DND-41 (cell line): ENCODE results near the gene AKNA.
A peak's percentile ranks its signal among the peaks of the same experiment; 100 is the strongest.

Source experiments
- ATAC-seq: fragments of 200-7000 bp; cut with Tn5 transposase; 3 replicates; pipeline ENCODE4 v1.9.1; 2021; ENCODE audit warnings: low read depth; ENCODE audit not compliant: insufficient read depth
- DNase-seq: peaks from one replicate; pipeline ENCODE4 v3.0.0-alpha.2; 2020
- H2AFZ ChIP-seq: 2 replicates; pipeline ENCODE4 v1.6.0; 2012; ENCODE audit warnings: low read depth, low read length
- H3K27ac ChIP-seq: 2 replicates; pipeline ENCODE4 v1.5.1; 2012; ENCODE audit warnings: low read length, inconsistent platforms
- H3K27me3 ChIP-seq: fragments of 200-600 bp; sonication (generic); 2 replicates; pipeline ENCODE4 v1.6.0; 2012; ENCODE audit warnings: low read length, mild to moderate bottlenecking, inconsistent platforms; ENCODE audit not compliant: insufficient read depth, poor library complexity
- H3K36me3 ChIP-seq: 2 replicates; pipeline ENCODE4 v1.5.1; 2012; ENCODE audit warnings: low read length, inconsistent platforms; ENCODE audit not compliant: insufficient read depth
- H3K4me1 ChIP-seq: 2 replicates; pipeline ENCODE4 v1.5.1; 2012; ENCODE audit warnings: mild to moderate bottlenecking, low read length; ENCODE audit not compliant: insufficient read depth
- H3K4me2 ChIP-seq: 2 replicates; pipeline ENCODE4 v1.6.0; 2012; ENCODE audit warnings: mild to moderate bottlenecking, moderate library complexity, low read length, inconsistent platforms; ENCODE audit not compliant: insufficient read depth
- H3K4me3 ChIP-seq, 2 experiments: fragments of 200-600 bp in 1 of 2; shearing (Covaris generic) in 1 of 2; 2 replicates each; pipeline ENCODE4 v1.5.1; 2012 to 2016; ENCODE audit warnings: inconsistent platforms in 2 of 2, low read length in 2 of 2, mild to moderate bottlenecking in 2 of 2, low read depth in 1 of 2, moderate library complexity in 1 of 2
- H3K79me2 ChIP-seq: 2 replicates; pipeline ENCODE4 v1.6.0; 2012; ENCODE audit warnings: low read length, inconsistent platforms; ENCODE audit not compliant: insufficient read depth
- H3K9ac ChIP-seq: 2 replicates; pipeline ENCODE4 v1.6.0; 2012; ENCODE audit warnings: low read depth, mild to moderate bottlenecking, inconsistent platforms, low read length, moderate library complexity
- H3K9me3 ChIP-seq: 2 replicates; pipeline ENCODE4 v1.5.1; 2012; ENCODE audit warnings: low read length, moderate library complexity, mild to moderate bottlenecking, inconsistent platforms; ENCODE audit not compliant: insufficient read depth, severe bottlenecking
- H4K20me1 ChIP-seq: 2 replicates; pipeline ENCODE4 v1.6.0; 2012; ENCODE audit warnings: low read length; ENCODE audit not compliant: insufficient read depth
- EZH2 ChIP-seq: IDR thresholded peaks from 3 replicates; pipeline ENCODE4 v1.6.1; 2012; ENCODE audit warnings: borderline replicate concordance, low read depth, mild to moderate bottlenecking, moderate library complexity, low read length, inconsistent platforms; ENCODE audit not compliant: severe bottlenecking
- TF ChIP-seq, protein P1 (sequence below): IDR thresholded peaks from 2 replicates; pipeline ENCODE4 v1.5.1; 2012; ENCODE audit warnings: borderline replicate concordance, low read length, moderate library complexity, mild to moderate bottlenecking; ENCODE audit not compliant: poor library complexity, severe bottlenecking; ENCODE audit errors: extremely low read depth

The AKNA gene

DNA sequence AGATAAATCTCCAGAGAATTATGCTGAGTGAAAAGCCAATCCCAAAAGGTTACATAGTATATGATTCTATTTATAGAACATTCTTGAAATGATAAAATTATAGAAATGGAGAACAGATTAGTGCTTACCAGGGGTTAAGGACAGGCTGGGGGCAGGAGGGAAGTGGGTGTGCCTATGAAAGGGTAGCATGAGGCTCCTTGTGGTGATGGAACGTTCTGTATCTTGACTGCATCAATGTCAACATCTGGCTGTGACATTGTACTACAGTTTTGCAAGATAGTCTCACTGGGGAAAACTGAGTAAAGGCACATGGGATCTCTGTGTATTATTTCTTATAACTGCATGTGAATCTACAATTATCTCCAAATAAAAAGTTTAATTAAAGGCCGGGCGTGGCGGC lies 35.9 kb downstream of the AKNA start:
- Histone ChIP-seq H3K4me2 (no peak overlapping the region), H3K36me3 (peaks cover 85% of the 10 kb centered on the region), H2AFZ (no peak overlapping the region), H3K79me2 (no peaks in the 10 kb centered on the region), H3K9me3 (no peaks in the 10 kb centered on the region), H3K9ac (no peak overlapping the region), H3K27ac (no peak overlapping the region), H4K20me1 (0 out of 2 replicates have a peak, but pooled peaks cover 3% of the 10 kb centered on the region), H3K4me3 (no peak overlapping the region), H3K27me3 (no peaks in the 10 kb centered on the region), H3K4me1 (peaks cover 20% of the 10 kb centered on the region)
- ATAC-seq: no peak
- DNase-seq: no peak
- TF ChIP-seq EZH2: no peak
- TF ChIP-seq, protein P1, sequence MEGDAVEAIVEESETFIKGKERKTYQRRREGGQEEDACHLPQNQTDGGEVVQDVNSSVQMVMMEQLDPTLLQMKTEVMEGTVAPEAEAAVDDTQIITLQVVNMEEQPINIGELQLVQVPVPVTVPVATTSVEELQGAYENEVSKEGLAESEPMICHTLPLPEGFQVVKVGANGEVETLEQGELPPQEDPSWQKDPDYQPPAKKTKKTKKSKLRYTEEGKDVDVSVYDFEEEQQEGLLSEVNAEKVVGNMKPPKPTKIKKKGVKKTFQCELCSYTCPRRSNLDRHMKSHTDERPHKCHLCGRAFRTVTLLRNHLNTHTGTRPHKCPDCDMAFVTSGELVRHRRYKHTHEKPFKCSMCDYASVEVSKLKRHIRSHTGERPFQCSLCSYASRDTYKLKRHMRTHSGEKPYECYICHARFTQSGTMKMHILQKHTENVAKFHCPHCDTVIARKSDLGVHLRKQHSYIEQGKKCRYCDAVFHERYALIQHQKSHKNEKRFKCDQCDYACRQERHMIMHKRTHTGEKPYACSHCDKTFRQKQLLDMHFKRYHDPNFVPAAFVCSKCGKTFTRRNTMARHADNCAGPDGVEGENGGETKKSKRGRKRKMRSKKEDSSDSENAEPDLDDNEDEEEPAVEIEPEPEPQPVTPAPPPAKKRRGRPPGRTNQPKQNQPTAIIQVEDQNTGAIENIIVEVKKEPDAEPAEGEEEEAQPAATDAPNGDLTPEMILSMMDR: no peak

DNA sequence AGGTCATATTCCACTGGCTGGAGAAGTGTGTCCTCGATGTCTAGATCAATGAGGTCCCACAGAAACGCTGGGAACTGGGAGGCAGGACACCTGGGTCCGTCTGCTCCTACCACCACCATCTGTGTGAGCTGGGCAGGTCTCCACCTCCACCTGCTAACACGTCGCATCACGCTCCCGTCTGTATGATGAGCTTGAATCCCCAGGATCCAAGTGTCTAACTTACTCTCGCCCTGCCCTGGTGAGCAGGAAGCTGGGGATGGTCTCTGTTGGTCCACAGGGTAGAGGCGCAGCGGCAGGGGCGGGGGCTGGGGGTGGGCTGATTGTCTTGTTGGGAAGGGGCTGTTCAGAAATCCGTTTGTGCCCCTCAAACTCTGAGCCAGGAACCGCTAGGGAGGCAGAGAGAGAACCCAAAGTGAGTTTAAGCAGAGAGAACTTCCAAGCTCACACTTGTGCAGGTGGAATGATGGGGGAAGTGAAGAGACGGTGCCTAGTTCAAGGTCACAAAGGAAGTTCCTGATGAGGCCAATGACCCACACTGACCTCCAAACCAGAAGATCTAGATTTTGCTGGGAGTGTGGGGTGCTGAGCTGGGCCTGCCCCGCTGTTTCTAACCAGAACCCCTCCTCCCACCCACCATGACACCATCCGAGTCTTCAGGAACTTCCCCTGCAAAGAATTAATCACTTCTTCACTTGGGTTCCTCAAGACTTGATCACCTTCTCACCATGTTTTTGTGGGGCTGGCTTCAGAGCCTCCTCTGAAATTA lies 37.0 kb downstream of the AKNA start:
- H2AFZ ChIP-seq: no peak overlapping the region
- ATAC-seq: no peak
- H3K27me3 ChIP-seq: no peaks in the 10 kb centered on the region
- no peak for DNase-seq
- TF ChIP-seq EZH2: no peak
- TF ChIP-seq, protein P1: no peak
- H3K36me3 ChIP-seq: peaks cover 85% of the 10 kb centered on the region
- no peaks in the 10 kb centered on the region for H3K9me3 ChIP-seq
- peaks cover 20% of the 10 kb centered on the region for H3K4me1 ChIP-seq
- no peak overlapping the region for H3K4me2 ChIP-seq
- H3K27ac ChIP-seq: no peak overlapping the region
- H3K4me3 ChIP-seq: no peak overlapping the region
- H3K79me2 ChIP-seq: no peaks in the 10 kb centered on the region
- 0 out of 2 replicates have a peak, but pooled peaks cover 3% of the 10 kb centered on the region for H4K20me1 ChIP-seq
- no peak overlapping the region for H3K9ac ChIP-seq

DNA sequence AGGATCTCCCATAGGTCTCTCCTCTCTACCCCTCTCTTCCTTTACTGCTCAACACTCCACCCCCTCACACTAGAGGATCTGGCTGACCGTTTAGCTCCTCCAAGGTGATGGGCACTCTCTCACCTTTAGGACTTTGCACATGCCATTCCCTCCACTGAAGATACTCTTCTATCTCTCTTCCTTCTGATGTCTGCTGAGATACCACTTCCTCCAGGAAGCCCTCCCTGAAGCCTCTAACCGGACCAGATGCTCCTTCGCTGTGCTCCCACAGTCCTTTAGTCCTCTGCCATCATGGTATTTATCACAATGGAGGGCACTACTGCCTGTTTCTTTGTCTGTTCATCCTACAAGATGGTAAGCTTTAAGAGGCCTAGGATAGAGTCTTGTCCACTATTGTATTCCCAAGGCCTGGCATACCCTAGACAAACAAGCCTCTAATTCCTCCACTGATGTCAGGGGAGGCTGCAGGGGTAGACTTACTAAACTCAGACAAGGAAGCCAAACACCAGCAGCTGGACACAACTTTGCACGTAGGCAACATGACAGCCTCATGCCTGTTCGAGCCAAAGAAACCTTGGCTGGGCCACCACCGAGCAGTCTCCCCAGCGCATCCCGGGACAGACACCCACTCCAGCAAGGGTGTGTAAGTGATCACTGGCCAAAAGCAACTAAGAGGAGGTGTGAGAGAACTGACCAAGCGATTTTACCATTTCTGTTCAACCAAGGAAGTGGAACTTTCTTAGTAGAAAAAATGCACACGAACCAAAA lies 37.9 kb downstream of the AKNA start:
- no peak for DNase-seq
- Histone ChIP-seq H3K27me3 (no peaks in the 10 kb centered on the region), H2AFZ (no peak overlapping the region), H3K4me3 (no peak overlapping the region), H3K4me1 (peaks cover 20% of the 10 kb centered on the region), H3K4me2 (no peak overlapping the region), H3K9ac (no peak overlapping the region), H3K79me2 (no peaks in the 10 kb centered on the region), H4K20me1 (0 out of 2 replicates have a peak, but pooled peaks cover 3% of the 10 kb centered on the region), H3K36me3 (peaks cover 86% of the 10 kb centered on the region), H3K27ac (peak overlapping the region; percentile 59; the same call in 1 of the 2 replicates), H3K9me3 (no peaks in the 10 kb centered on the region)
- TF ChIP-seq, protein P1: no peak
- TF ChIP-seq EZH2: no peak
- no peak for ATAC-seq
